Caki2 (cell line): ENCODE results near the gene ZC3H6. TPM values are rescaled to one million over a fixed set of nuclear protein-coding genes. Genes with fewer than 3 reads are reported as not detected.
"Not testable (repeated sequence)": the region's sequence is repeated elsewhere in the genome, so short reads cannot be mapped to it uniquely, and the experiment has no call there.

ENCODE experiments used
- DNase-seq: peaks from one replicate; pipeline ENCODE4 v3.0.0-alpha.2; 2015; ENCODE audit warnings: low read depth
- in situ Hi-C: cut with HindIII; loops from 2 replicates; pipeline ENCODE4 v1.10.0; 2016; ENCODE audit warnings: low sequenced_read_pairs, low pct_unique_long_range_greater_than_20kb, mixed read lengths
- total RNA-seq: library from RNA; depleted of rRNA; stranded (reverse); fragments of >200 nt; shearing (Covaris generic); gene quantifications from 2 replicates; pipeline ENCODE4 v1.2.3, GENCODE V29; 2014; ENCODE audit warnings: low replicate concordance

Gene ZC3H6
- total RNA-seq, 1 experiment from 2014 or later: 8.6 TPM

DNA sequence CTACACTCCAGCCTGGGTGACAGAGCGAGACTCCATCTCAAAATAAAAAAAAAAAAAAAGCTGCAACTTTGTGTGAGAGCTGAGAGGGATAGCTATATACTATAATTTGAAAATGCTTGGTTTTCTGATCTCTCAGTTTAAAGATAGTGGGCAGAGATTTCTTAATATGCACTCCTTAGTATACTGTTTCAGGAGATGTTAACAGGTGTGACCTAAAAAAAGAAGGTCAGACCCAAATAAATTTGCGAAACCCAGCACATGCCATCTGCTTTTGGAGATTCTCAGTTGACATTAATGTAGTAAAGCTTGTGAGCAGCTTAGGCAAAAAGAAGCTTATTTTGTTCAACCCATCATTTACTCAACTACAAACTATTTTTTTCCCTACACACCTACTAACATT, 37.4 kb downstream of the ZC3H6 start:
- no peak for DNase-seq
- in situ Hi-C loops: no loop called here

DNA sequence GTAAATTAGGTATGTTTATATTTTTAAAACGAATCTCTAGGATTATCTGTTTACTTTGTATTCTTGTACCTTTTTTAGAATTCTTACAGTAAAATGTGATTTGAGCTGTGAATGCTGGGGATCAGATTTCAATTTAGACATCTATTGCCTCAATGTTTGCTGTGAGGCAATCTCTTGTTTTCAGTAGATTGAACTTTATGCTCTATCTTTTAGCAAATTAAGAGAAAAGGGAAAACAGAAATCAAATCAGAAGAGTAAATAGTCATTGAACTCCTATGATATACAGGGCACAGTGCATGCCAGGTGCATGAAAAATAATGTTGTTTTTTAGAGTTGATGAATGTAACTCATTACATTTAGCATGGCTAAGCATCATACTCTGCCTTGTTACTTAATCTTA, 39.5 kb downstream of the ZC3H6 start:
- no peak for DNase-seq
- in situ Hi-C loops: no loop called here

DNA sequence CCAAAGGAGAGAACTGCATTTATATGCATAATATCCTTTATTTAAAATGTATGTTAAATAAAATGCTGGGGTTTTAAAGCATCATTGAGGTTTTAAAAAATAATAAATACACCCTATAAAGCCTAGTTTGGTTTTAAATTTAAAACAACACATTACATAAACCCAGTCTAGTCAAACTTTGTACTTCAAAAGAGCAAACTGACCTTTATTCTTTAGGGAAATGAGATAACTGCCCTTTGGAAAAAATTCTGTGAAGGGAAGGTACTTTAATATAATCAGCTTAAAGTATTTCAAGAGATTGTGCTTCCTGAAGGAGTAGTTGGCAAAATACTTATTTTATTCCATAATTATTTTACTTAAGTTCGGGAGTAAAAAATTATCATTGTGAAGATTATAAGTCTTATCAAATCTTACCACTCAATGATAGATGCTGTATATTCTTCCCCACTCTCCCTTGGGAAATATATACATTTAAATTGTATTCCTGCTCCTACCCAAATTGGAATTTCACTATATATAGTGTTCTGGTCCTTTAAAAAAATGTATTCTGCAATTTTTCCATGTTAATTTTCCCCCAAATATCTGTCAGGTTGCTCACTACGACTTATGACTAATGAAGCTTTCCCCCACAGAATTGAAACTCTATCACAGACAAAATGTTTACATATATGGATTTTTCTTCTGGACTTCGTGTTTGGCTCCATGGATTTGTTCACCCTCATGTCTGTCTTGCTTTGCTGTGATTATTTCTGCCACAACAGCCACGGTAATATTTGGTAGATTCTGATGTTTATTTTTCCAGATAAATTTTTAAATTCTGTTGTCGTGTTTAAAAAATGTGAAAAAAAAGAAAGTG, 42.1 kb downstream of the ZC3H6 start:
- in situ Hi-C loops: no loop called here
- no peak for DNase-seq

DNA sequence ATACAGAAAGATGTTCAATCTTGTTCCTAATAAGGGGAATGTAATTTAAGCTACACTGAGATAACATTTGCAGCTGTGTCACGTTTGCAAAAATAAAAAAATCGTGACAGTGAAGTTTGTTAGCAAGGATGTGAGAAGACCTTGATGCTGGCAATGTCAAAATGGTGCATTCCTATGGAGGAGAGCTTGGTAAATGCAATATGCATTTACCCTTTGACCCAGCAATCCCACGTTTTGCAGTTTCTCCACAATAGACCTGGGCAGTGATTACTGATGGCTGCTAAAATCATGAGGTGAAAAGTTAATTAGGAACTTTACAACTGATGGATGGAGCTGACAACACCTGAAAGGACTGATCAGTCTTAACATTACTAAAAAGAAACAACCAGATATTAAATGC, 43.1 kb downstream of the ZC3H6 start:
- DNase-seq: no peak

DNA sequence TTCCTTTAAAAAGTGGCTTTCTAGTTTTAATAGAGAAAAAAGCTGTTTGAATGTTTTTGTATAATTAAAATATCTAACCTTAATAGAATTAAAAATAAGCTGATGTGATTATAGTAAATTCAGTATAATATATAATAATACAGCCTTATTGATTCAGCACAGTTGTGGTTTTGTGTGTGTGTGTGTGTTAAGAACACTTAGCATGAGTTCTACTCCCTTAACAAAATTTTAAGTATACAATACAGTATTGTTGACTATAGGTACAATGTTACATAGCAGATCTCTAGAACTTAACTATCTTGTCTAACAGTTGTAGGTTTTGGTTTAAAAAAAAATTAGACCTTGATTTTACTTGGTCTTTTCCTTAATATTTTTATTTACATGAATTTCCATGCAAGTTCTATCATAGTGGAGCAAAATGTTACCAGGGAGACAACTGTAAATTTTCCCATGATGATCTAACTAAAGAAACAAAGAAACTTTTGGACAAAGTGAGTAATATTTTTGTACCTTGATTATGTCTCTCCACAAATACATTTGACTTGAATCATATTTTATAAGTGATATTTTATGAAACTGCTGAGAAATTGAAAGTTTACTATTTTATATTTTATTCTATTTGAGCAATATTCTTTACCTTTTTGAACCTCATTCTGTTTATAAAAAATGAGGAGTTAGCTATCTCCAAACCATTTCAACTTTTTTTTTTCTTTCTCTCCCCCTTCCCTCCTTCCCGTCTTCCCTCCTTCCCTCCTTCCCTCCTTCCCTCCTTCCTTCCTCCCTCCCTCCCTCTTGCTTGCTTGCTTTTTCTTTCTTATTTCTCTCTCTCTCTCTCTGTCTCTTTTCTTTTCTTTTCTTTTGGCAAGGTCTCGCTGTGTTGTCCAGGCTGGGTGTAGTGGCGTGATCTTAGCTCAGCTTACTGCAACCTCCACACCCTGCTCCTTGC, 46.3 kb downstream of the ZC3H6 start:
- no peak for DNase-seq
- in situ Hi-C loops: no loop called here

More for the DNA sequence above, 43.1 kb downstream of the ZC3H6 start:
- in situ Hi-C loops: no loop called here

DNA sequence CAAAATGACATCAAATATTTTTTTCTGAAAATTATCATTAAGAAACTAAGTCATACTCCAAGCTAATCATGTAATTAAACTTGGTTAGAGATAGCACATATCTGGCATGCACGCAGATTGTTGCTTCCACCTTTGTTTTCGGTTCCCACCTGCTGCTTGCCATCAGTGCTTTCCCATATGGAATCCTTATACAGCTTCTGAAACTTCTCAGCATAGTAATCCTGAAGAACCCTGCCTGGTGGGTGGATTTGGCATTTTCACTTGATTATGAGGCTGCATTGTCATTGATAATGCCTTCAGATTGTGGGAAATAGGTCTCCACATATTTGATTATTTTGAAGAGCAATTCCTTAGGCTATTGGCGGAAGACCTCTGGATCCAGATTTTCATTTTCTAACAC, 47.5 kb downstream of the ZC3H6 start:
- DNase-seq: no peak
- in situ Hi-C loops: no loop called here

DNA sequence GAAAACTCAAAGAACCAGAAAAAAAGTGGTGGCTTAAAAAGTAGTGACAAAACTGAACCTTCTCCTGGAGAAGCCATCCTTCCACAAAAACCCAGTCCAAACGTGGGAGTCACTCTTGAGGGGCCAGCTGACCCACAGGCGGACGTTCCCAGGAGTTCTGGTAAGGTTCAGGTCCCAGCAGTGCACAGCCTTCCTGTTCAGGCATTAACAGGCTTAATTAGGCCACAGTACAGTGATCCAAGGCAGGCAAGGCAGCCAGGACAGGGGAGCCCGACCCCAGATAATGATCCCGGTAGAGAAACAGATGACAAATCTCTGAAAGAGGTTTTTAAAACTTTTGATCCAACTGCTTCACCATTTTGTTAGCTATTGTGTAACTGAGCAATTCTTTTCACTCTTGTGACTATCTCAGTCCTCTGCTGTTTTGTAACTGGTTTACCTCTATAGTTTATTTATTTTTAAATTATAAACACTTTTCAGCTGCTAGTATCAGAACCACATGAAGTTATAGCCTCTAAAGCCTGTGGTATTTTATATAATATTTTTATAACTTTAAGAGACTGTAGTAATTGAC, 56.8 kb downstream of the ZC3H6 start:
- no peak for DNase-seq
- in situ Hi-C loops: no loop called here

DNA sequence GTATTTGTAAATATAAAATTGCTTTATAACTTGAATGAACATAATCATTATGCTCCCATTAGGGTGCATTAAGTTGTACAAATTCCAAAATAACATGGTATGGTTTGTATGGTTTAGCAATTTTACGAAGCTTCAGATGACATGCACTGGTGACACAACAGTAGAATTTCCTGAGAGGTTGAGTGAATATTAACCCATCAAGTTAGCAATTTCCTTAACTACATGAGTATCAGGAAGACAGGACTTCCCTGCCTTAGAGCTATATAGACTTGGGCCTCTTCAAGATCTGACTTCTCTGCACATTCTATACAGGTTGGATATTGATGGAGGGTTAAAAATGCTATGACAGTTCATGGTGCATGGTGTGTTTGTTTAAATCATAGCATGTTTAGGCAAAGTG, 60.2 kb downstream of the ZC3H6 start:
- DNase-seq: no peak
- in situ Hi-C loops: loop anchor here (5.0 kb wide), 1 partner anchor 33 kb away; no protein-coding TSS in a partner anchor

DNA sequence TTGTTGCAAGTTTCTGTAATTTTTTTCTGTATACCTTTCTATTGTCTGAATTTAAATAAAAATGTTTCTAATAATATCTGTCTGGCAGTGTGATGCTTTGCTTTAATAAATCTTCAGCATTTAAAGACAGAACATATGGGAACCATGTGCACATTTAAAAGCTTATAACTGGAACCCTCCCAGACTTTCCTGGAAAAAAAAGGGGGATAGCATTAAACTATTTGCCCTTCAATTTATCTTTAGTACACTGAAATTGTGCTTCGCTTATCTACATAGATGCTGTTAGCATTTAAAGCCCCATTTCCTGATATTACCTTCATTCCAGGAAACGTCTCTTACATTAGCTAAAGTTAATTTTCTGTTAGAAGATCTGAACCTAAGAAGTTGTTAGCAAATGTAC, 64.6 kb downstream of the ZC3H6 start:
- in situ Hi-C loops: loop anchor here (5.0 kb wide), 1 partner anchor 38 kb away; no protein-coding TSS in a partner anchor
- DNase-seq: no peak

DNA sequence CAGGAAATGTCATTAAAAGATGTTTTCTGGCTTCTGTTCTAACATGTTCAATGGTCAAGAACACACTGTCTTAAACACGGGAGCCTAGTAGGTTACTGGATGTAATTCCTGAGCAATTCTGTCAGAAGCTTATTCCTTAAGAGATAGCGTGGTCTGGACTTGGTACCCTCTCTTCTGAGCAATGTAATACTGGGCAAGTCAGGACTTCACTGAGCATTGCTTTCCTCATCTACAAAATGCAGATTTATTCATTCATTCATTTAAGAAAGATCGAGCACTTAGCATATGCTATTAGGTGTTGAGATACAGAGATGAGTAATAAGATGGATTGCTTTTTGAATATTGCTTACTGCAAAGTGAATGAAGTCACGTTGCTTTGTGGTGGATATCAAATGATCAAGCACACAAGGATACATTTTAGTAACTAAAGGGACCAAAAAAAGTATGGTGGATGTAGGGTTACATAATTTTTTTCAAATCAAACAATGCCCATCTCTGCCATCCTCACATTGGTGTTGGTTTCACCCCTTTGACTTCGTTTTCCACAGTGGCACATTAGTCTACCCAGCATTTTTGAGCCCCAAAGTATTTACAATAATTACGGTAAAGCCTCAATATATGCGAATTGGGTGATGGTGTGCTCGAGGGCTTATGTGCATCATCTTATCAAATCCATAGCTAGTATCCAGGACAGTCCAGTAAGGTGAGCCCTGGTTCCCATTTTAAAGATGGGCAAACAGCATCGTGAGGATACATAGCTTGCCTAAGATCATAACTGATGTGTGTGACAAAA, 65.3 kb downstream of the ZC3H6 start:
- DNase-seq: no peak
- in situ Hi-C loops: no loop called here

DNA sequence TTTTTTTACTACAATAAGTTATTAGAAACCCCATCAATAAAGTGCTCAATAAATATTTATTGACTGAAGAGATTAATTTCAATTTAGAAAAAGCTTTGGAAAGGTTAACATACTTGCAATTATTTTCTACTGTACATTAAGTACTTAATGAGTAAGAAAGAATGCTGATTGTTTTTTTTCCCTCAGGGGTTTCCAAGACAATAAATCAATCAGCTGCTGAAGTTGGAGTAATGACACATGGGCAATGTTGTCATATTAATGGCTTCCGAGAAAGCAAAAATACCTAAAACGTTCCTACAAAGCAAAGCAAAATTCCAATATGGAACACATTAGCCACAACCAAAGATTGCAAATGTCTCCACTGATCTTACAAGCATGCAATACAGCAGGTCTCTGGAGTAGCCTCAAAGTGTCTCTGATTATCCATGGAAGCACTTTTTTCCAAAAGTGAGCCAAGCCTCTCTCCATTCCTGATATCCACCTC, 66.7 kb downstream of the ZC3H6 start:
- in situ Hi-C loops: no loop called here
- no peak for DNase-seq

DNA sequence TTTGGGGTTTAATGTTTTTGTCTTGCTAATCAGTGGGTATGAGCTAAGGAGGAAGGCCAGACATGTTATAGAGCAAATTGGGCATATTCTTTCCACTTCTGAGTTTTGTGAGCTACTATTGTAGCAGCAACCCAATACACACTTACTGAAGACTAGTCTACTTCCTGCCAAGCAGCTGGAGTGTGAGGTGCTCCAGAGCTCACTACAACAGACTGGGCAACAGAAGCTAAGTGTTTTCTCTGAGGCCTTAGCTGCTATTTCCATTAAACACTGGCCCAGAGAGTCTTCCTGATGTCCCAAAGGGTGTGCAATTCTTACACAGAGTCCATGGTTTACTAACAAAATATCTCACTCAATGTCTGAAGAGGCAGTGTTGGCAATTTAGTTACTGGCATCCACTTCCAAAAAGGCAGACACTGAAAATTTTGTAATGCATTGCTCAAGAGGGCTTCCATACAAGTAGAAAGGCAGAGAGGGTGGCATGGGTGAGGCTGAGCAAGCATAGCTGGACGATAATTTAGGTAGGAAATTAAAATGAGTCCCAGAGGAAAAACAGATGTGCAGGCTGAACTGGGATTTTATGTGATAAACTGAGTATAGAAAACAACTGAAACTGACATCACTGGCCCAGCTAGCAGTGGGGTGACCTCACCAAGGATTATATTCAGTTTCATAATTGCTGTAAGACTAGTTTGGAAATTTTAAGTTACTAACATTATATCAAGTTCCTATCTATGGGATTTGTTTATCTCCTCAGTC, 68.6 kb downstream of the ZC3H6 start:
- no peak for DNase-seq
- in situ Hi-C loops: no loop called here

DNA sequence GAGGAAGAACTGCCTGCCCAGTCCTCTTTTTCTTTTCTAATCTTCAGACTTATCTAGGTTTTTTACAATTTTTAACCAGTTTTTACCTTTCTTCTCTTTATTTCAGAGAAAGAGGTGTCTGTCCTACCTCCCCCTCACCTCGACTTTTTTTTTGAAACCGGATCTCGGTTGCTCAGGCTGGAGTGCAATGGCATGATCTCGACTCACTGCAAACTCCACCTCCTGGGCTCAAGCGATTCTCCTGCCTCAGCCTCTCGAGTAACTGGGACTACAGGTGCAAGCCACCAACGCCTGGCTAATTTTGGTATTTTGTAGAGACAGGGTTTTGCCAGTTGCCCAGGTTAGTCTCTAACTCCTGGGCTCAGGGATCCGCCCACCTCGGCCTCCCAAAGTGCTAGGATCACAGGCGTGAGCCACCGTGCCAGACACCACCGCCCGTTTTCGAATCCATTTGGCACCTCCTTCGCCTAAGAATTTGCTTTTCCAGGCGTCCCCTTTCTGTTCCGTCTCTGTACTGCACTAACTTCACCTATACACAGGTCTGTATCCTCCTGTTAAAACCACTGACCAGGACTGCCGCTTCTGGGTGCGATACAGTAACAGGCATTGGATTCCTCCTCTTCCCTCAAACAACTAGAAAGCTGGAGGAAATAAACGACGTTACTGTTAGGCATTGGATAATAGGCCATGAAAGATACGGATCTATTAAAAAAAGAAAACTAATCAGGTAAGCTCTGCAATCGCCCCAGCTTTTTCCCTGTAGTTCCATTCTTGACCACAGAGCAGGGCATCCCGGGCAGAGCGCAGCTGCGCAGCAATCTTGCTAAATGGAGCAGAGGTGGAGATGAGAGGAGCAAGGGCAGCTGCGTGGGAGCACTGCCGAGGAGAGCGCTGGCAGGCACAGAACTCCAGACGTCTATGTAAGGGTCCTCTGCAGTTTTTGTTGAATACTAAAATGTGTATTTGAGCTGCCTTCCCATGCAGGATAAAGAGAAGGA, 69.9 kb downstream of the ZC3H6 start:
- in situ Hi-C loops: no loop called here
- no peak for DNase-seq

DNA sequence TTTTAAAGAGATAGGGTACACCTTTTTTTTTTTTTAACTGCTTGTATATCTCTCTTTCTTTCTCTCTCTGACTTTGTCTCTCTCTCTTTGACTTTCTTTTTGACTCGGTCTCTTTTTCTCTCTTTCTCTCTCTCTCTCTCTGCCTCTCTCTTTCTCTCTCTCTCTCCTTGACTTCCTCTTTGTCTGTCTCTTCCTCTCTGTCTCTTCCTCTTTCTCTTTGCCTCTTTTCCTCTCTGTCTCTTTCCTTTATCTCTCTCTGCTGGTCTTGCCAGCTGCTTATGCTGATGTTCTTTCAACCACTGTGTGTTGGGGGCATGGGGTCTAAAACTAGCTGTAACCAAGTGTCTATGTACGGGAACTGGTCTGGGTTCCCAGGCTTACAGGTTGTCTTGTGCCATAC, 76.9 kb downstream of the ZC3H6 start:
- DNase-seq, in situ Hi-C loops: not testable (repeated sequence)

DNA sequence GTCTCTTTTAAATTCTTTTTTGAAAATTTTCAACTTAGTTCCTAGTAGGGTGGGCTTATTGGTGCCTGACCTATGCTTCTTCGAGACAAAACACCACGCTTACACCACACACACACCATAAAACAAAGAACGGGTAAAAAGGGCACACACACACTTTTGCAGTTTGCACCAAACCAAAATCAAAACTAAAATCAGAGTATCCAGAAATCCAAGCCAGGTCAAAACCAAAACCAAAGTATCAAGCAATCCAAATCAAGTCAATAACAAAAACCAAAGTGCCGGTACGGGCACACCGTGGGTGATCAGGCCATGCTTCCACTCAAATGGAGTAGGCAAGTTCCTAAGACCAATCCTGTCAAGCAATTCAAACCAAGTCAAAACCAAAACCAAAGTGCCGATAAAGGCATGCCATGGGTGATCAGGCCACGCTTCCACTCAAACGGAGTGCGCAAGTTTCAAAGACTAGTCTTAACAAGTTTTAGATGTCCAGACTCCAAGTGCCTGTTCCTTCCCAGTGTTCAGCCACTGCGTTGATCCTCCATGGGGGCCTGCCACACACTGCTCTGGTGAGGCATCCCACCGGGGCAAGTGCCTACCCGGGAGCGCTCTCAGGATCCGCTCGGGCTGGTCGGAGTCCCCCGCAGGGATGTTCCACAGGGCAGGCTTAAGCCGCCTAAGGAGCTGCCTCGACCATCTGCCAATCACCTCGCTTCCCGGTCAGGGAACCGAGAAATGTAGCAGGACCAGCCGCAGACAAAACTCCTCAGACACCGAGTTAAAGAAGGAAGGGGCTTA, 77.6 kb downstream of the ZC3H6 start:
- in situ Hi-C loops, DNase-seq: not testable (repeated sequence)
